ENCODE measurements around the gene SIRT4.

DNA sequence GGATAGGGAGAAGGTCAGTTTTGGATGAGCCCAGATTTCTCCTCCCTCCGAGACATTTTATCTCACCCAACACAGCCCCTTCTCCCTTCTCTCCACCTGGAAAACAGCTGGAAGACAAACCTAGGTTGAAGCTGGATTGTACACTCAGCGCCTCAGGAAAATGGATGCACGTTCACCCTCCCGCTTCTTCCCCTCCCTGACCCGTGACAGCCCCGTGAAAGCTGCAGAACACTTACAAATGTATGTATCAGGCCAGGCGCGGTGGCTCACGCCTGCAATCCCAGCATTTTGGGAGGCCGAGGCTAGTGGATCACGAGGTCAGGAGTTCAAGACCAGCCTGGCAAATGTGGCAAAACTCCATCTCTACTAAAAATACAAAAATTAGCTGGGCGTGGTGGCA is 14.6 kb upstream of the SIRT4 start:
- TF ChIP-seq, protein P1, sequence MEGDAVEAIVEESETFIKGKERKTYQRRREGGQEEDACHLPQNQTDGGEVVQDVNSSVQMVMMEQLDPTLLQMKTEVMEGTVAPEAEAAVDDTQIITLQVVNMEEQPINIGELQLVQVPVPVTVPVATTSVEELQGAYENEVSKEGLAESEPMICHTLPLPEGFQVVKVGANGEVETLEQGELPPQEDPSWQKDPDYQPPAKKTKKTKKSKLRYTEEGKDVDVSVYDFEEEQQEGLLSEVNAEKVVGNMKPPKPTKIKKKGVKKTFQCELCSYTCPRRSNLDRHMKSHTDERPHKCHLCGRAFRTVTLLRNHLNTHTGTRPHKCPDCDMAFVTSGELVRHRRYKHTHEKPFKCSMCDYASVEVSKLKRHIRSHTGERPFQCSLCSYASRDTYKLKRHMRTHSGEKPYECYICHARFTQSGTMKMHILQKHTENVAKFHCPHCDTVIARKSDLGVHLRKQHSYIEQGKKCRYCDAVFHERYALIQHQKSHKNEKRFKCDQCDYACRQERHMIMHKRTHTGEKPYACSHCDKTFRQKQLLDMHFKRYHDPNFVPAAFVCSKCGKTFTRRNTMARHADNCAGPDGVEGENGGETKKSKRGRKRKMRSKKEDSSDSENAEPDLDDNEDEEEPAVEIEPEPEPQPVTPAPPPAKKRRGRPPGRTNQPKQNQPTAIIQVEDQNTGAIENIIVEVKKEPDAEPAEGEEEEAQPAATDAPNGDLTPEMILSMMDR (conservative IDR thresholded peaks at IDR 0.05; ENCODE audit: low read depth, low read length) = no peak
- TF ChIP-seq CHD1 (IDR thresholded peaks at IDR 0.05; ENCODE audit: low read depth, low read length) = no peak
- TF ChIP-seq POLR2A (IDR thresholded peaks at IDR 0.05; ENCODE audit: low read depth, low read length) = no peak
- TF ChIP-seq RAD21 (IDR thresholded peaks at IDR 0.05; ENCODE audit: low read length) = no peak
- TF ChIP-seq FOS (IDR thresholded peaks at IDR 0.05; ENCODE audit: low read depth, low read length) = no peak
- no peak for TF ChIP-seq CEBPB (IDR thresholded peaks at IDR 0.05; ENCODE audit: low read depth, low read length)
- no peak for TF ChIP-seq MAFK (IDR thresholded peaks at IDR 0.05; ENCODE audit: low read depth, low read length)
- no peak for TF ChIP-seq MXI1 (IDR thresholded peaks at IDR 0.05; ENCODE audit: borderline replicate concordance, low read depth, low read length)
- no peak for TF ChIP-seq MAZ (IDR thresholded peaks at IDR 0.05; ENCODE audit: borderline replicate concordance, low read depth, low read length)
- TF ChIP-seq ELK1 (IDR thresholded peaks at IDR 0.05; ENCODE audit: borderline replicate concordance, low read depth, low read length) = no peak
